ENCODE results near the gene VASN. TPM values are rescaled to one million over a fixed set of nuclear protein-coding genes. Genes with fewer than 3 reads are reported as not detected.

VASN gene
- 28.7 and 35.4 TPM in 2 replicates for total RNA-seq

DNA sequence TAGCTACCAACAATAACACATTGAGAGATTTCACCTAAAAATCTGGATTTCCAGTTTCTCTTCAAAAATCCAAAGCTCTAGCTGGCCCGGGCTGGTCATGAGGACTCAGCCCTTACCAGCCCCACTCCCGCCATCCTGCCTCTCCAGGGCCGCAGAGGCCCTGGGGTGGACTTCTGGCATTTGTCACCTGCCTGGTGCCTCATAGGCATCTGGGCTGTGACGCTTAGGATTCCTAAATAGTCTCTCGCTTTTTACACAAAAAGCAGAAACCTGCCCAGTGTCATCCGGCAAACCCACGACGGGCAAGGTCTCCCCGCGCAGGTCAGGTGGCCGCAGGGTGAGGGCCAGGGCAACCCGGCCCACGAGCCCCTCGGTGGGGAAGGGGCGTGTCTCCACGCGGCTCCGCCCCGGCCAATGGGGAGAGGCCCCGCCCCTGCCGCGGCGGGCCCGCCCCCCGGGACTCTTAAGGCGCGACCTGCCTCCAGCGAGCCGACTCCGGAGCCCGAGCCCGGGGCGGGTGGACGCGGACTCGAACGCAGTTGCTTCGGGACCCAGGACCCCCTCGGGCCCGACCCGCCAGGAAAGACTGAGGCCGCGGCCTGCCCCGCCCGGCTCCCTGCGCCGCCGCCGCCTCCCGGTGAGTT, at the start of gene VASN:
TSS of gene VASN (plus strand) at position 492 of the 644 bp plus-strand sequence. CDS start 9,030 bp downstream, outside the sequence.

DNA sequence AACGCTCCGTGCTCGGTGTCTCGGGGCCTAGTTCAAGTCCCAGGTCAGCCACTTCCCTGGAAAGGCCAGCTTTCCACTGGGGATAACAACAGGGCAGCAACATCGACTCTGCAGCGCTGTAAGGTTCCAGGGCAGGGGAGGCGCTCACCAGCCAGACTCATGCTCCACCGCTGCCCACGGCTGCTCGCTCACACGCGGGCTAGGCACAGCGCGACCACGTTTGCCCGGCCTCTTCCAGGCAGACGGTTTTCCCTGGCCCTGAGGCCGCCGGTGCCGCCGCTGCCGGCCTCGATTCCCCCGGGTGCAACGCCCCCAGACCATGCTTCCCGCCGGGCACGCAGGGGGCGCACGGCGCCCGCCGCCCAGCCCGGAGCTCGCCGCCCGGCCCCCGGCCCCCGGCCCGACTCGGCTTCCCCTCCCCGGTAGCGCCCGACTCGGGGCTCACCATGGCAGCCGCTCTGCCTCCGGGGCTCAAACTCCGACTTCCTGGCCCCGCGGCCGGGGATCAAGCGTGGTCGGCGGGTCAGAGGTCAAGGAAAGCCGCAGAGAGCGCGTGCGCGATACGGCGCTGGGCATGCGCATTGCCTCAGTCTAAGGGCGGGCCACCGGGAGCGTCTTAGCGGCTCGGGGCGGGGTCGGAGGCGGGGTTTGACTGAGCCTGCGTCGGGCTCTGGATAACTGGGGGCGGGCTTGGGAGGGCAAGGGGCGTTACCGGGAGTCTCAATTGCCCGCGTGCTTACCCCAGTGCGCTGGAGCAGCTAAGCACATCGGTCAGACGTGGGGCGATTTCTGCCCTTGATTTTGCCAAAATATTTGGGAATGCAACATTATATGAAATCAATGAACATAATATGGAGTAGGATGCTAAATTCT, 20.6 kb upstream of the VASN start, which contains the start of gene PAM16:
TSS of gene PAM16 (minus strand) at position 535 of the 873 bp plus-strand sequence. CDS start at position 448, 87 bp downstream.

DNA sequence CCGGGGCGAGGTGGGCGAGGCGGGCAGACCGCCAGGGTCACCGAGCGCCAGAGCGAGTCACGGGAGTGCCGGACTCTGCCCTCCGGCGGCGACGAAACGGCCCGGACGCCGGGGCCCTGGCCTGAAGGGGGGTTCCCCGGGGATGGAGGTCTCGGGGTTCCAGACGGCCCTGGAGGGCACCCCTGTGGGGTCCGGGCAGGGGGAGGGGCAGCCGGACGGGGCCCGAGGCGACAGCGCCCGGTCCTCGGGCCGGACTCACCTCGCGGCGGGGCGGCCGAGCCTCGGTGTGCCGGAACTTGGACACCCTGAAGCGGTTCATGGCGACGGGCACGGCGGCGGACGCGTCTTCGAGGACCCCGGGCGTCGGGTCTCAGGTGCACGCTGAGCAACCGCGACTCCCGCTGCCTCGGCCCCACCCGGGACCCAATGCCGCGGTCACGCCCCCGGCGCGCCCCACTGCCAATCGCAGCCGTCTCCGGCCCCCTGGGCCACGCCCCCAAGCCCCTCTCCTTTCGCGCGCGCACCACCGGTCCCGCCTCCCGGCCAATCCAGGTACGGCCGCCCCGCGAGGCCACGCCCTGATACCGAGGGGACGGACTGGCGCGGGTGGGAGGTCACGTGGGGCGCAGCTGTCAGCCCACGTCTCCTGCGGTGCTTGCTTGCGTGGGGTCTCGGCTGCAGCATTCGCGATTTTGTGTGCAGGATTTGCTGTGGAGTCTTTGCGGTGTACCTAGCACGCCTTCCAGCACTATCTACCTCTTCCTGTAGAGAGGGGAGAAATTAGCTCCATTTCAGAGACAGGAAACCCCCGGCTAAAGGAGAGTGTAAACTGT, 44.8 kb downstream of the VASN start, which contains the start of gene CORO7:
TSS of gene CORO7 (minus strand) at position 397 of the 833 bp plus-strand sequence. CDS start at position 319, 78 bp downstream.

DNA sequence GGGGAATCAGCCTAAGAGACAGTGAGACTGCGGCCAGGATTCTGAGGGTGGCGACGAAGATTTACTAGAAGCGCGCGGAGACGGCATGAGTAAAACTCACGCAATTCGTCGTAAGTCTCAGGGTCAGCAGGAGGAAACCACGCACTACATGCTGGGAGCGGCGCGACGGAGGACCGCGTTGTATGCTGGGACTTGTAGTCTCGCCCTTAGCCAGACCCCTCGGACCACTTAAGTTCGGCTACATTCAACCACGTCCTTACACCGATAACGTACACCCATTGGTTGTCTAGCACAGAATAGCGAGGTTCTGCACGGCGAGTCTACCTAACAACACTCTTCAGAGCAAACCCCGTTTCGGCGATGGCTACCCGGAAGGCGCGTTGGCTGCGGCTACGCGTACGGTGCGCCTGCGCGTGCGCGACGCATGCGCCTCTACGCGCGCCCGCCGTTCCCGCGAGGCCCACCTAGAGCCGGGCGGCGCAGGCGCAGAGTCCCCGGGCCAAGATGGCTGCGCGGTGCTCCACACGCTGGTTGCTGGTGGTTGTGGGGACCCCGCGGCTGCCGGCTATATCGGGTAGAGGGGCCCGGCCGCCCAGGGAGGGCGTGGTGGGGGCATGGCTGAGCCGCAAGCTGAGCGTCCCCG, 53.9 kb downstream of the VASN start, which contains the start of gene DNAJA3:
TSS of gene DNAJA3 (plus strand) at position 491 of the 643 bp plus-strand sequence. CDS start at position 505, 14 bp downstream.

Small RNAs within 50 kb of the gene (small RNA-seq; reads per million reads assigned to genes)
- gene AC012676.2, result not detected

Other genes starting within 250 kb of the VASN start
- gene SRL, start 129.8 kb upstream of the VASN start, total RNA-seq, result not detected in 2 replicates
- 2.8 and 5.9 TPM in 2 replicates for gene TFAP4, start 98.8 kb upstream of the VASN start, total RNA-seq
- 1.5 and 2.0 TPM in 2 replicates for gene GLIS2, start 55.8 kb upstream of the VASN start, total RNA-seq
- gene PAM16, start 20.5 kb upstream of the VASN start, total RNA-seq, result 14.9 and 26.5 TPM in 2 replicates
- 11.8 and 19.8 TPM in 2 replicates for gene CORO7, start 44.7 kb downstream of the VASN start, total RNA-seq
- gene DNAJA3, start 54.0 kb downstream of the VASN start, total RNA-seq, result 24.3 and 35.2 TPM in 2 replicates
- gene NMRAL1, start 102.8 kb downstream of the VASN start, total RNA-seq, result 132 and 137 TPM in 2 replicates
- 46.7 and 86.8 TPM in 2 replicates for gene HMOX2, start 104.5 kb downstream of the VASN start, total RNA-seq
- 13.7 TPM in 2 replicates for gene CDIP1, start 166.9 kb downstream of the VASN start, total RNA-seq
- gene C16orf96, start 184.5 kb downstream of the VASN start, total RNA-seq, result 0.39 TPM in 1 of 2 replicates, not detected in the other
- gene UBALD1, start 243.0 kb downstream of the VASN start, total RNA-seq, result 18.5 and 19.6 TPM in 2 replicates